Urinary bladder (tissue), 4 donors: Measurements from ENCODE around the gene FJX1. TPM values are rescaled to one million over a fixed set of nuclear protein-coding genes. Genes with fewer than 3 reads are reported as not detected.

Source experiments
- DNase-seq: peaks from one replicate; pipeline ENCODE4 v3.0.0-alpha.2; 2015; ENCODE audit errors: extremely low spot score
- H3K27ac ChIP-seq: one replicate; pipeline ENCODE4 v1.5.1; 2013; ENCODE audit warnings: low read depth, mild to moderate bottlenecking, moderate library complexity
- H3K36me3 ChIP-seq: one replicate; pipeline ENCODE4 v1.6.1; 2013; ENCODE audit warnings: mild to moderate bottlenecking, moderate library complexity; ENCODE audit not compliant: insufficient read depth
- H3K4me1 ChIP-seq: one replicate; pipeline ENCODE4 v1.6.1; 2013; ENCODE audit warnings: mild to moderate bottlenecking, moderate library complexity; ENCODE audit not compliant: insufficient read depth
- H3K4me3 ChIP-seq: one replicate; pipeline ENCODE4 v1.5.1; 2013; ENCODE audit warnings: low read depth, low read length
- WGBS: extraction: QIAGEN DNeasy Blood & Tissue Kit; methylation state at CpG from one replicate; pipeline ENCODE4 v1.1.7; 2013; 5-methylcytosine and 5-hydroxymethylcytosine counted together
- polyA plus RNA-seq: library from polyadenylated mRNA; stranded (reverse); fragments of 200-250 nt; gene quantifications from one replicate; pipeline ENCODE4 v1.2.3, GENCODE V29; 2013
- total RNA-seq: library from RNA; depleted of rRNA; stranded (reverse); fragments of >200 nt; gene quantifications from one replicate; pipeline ENCODE4 v1.2.3, GENCODE V29; 2014
- donor health status: healthy with polysubstance abuse.
- donor health status: healthy.

Gene FJX1
- total RNA-seq (8.7 TPM), polyA plus RNA-seq (3.1 TPM)

- Histone ChIP-seq H3K36me3 (no peaks in the 10 kb centered on the region), H3K4me3 (peak within 1 kb of the TSS; percentile 68), H3K4me1 (no peaks in the 10 kb centered on the region), H3K27ac (peak within 1 kb of the TSS; percentile 25)
- 2% methylated on average over 57 of the region's 57 CpGs for WGBS
- peak; percentile 77 for DNase-seq
Measured at GRCh38 chr11:35617687-35618496, at the start of gene FJX1. FJX1 (plus strand) TSS chr11:35618460; CDS start chr11:35618637, 177 bp downstream.

- H3K4me3 ChIP-seq: no peak overlapping the region
- 60% methylated on average over 3 of the region's 3 CpGs for WGBS
- no peak for DNase-seq
- H3K27ac ChIP-seq: no peak overlapping the region
- no peaks in the 10 kb centered on the region for H3K36me3 ChIP-seq
- no peaks in the 10 kb centered on the region for H3K4me1 ChIP-seq
Measured at GRCh38 chr11:35571696-35572095, 46.6 kb upstream of the FJX1 start.

- Histone ChIP-seq H3K4me3 (no peak overlapping the region), H3K4me1 (no peaks in the 10 kb centered on the region), H3K36me3 (no peaks in the 10 kb centered on the region), H3K27ac (no peak overlapping the region)
- WGBS: 68% methylated on average over 7 of the region's 7 CpGs
- no peak for DNase-seq
Measured at GRCh38 chr11:35579557-35580396, 38.5 kb upstream of the FJX1 start.

GRCh38 chr11:35580397-35580781 is 37.9 kb upstream of the FJX1 start:
- Histone ChIP-seq H3K27ac (no peak overlapping the region), H3K4me1 (no peaks in the 10 kb centered on the region), H3K36me3 (no peaks in the 10 kb centered on the region), H3K4me3 (no peak overlapping the region)
- 97% methylated on average over 2 of the region's 2 CpGs for WGBS
- DNase-seq: no peak

GRCh38 chr11:35582033-35582432 is 36.2 kb upstream of the FJX1 start:
- DNase-seq: no peak
- WGBS: 88% methylated on average over 1 of the region's 1 CpG
- H3K4me3 ChIP-seq: no peak overlapping the region
- no peaks in the 10 kb centered on the region for H3K4me1 ChIP-seq
- H3K36me3 ChIP-seq: no peaks in the 10 kb centered on the region
- H3K27ac ChIP-seq: no peak overlapping the region

- Histone ChIP-seq H3K36me3 (no peaks in the 10 kb centered on the region), H3K4me3 (no peak overlapping the region), H3K27ac (no peak overlapping the region), H3K4me1 (no peaks in the 10 kb centered on the region)
- WGBS: 86% methylated on average over 1 of the region's 1 CpG
- no peak for DNase-seq
Measured at GRCh38 chr11:35583126-35583525, 35.1 kb upstream of the FJX1 start.

GRCh38 chr11:35583843-35584242 is 34.4 kb upstream of the FJX1 start:
- 95% methylated on average over 1 of the region's 1 CpG for WGBS
- no peak for DNase-seq

GRCh38 chr11:35584321-35584720 is 33.9 kb upstream of the FJX1 start:
- H3K27ac ChIP-seq: no peak overlapping the region
- DNase-seq: no peak
- WGBS: 78% methylated on average over 3 of the region's 3 CpGs
- H3K36me3 ChIP-seq: no peaks in the 10 kb centered on the region
- no peaks in the 10 kb centered on the region for H3K4me1 ChIP-seq
- no peak overlapping the region for H3K4me3 ChIP-seq

More at GRCh38 chr11:35583843-35584242, 34.4 kb upstream of the FJX1 start:
- no peaks in the 10 kb centered on the region for H3K36me3 ChIP-seq
- no peak overlapping the region for H3K4me3 ChIP-seq
- H3K4me1 ChIP-seq: no peaks in the 10 kb centered on the region
- H3K27ac ChIP-seq: no peak overlapping the region

GRCh38 chr11:35585416-35585815 is 32.8 kb upstream of the FJX1 start:
- Histone ChIP-seq H3K4me3 (no peak overlapping the region), H3K36me3 (no peaks in the 10 kb centered on the region), H3K27ac (no peak overlapping the region), H3K4me1 (no peaks in the 10 kb centered on the region)
- no peak for DNase-seq
- 78% methylated on average over 5 of the region's 5 CpGs for WGBS

GRCh38 chr11:35586222-35586621 is 32.0 kb upstream of the FJX1 start:
- Histone ChIP-seq H3K4me1 (no peaks in the 10 kb centered on the region), H3K36me3 (no peaks in the 10 kb centered on the region), H3K4me3 (no peak overlapping the region), H3K27ac (no peak overlapping the region)
- DNase-seq: no peak
- 67% methylated on average over 3 of the region's 3 CpGs for WGBS

- H3K36me3 ChIP-seq: no peaks in the 10 kb centered on the region
- no peak overlapping the region for H3K27ac ChIP-seq
- WGBS: 96% methylated on average over 3 of the region's 3 CpGs
- DNase-seq: no peak
- H3K4me3 ChIP-seq: no peak overlapping the region
- H3K4me1 ChIP-seq: no peaks in the 10 kb centered on the region
Measured at GRCh38 chr11:35587972-35588371, 30.3 kb upstream of the FJX1 start.

GRCh38 chr11:35588627-35589026 is 29.6 kb upstream of the FJX1 start:
- no peak for DNase-seq
- Histone ChIP-seq H3K27ac (no peak overlapping the region), H3K4me3 (no peak overlapping the region), H3K4me1 (no peaks in the 10 kb centered on the region), H3K36me3 (no peaks in the 10 kb centered on the region)
- 80% methylated on average over 4 of the region's 4 CpGs for WGBS

GRCh38 chr11:35589281-35589680 is 29.0 kb upstream of the FJX1 start:
- Histone ChIP-seq H3K27ac (no peak overlapping the region), H3K4me1 (no peaks in the 10 kb centered on the region), H3K4me3 (no peak overlapping the region), H3K36me3 (no peaks in the 10 kb centered on the region)
- no peak for DNase-seq
- 85% methylated on average over 4 of the region's 4 CpGs for WGBS

- DNase-seq: no peak
- no peaks in the 10 kb centered on the region for H3K36me3 ChIP-seq
- no peaks in the 10 kb centered on the region for H3K4me1 ChIP-seq
- no peak overlapping the region for H3K27ac ChIP-seq
- H3K4me3 ChIP-seq: no peak overlapping the region
Measured at GRCh38 chr11:35590412-35590811, 27.8 kb upstream of the FJX1 start.
